ENCODE data around the gene SUN5. TPM values are rescaled to one million over a fixed set of nuclear protein-coding genes. Genes with fewer than 3 reads are reported as not detected.
A peak's percentile ranks its signal among the peaks of the same experiment; 100 is the strongest.

SUN5 gene
- total and polyA plus RNA-seq, 4 donors, result not detected

GRCh38 chr20:32970115-32970972 lies 33.9 kb downstream of the SUN5 start:
- WGBS, result 87% methylated on average over 15 of the region's 15 CpGs
- H3K4me1 ChIP-seq (ENCODE audit: control insufficient read depth in 4 of 4, insufficient read depth in 4 of 4, low read length in 3 of 4), result no peaks in the 10 kb centered on the region
- H3K27me3 ChIP-seq (ENCODE audit: control insufficient read depth in 4 of 4, insufficient read depth in 4 of 4, low read length in 3 of 4), result no peaks in the 10 kb centered on the region
- H3K27ac ChIP-seq (ENCODE audit: low read depth in 1 of 2, low read length in 2 of 2), result no peak overlapping the region
- TF ChIP-seq, protein P1, sequence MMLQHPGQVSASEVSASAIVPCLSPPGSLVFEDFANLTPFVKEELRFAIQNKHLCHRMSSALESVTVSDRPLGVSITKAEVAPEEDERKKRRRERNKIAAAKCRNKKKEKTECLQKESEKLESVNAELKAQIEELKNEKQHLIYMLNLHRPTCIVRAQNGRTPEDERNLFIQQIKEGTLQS (IDR thresholded peaks at IDR 0.05), result no peak
- TF ChIP-seq, protein P2, sequence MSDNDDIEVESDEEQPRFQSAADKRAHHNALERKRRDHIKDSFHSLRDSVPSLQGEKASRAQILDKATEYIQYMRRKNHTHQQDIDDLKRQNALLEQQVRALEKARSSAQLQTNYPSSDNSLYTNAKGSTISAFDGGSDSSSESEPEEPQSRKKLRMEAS (IDR thresholded peaks at IDR 0.05), result no peak
- H3K9me3 ChIP-seq (ENCODE audit: control insufficient read depth in 4 of 4, low read length in 3 of 4), result no peaks in the 10 kb centered on the region
- peak; percentile 13 for DNase-seq (ENCODE audit: low spot score)
- no peak overlapping the region for H3K9ac ChIP-seq (ENCODE audit: low read depth in 1 of 2, low read length in 2 of 2)
- no peak overlapping the region for H3K4me3 ChIP-seq (ENCODE audit: low read depth in 1 of 3, low read length in 3 of 3)
- H3K36me3 ChIP-seq (ENCODE audit: control insufficient read depth in 4 of 4, insufficient read depth in 3 of 4, low read depth in 1 of 4, low read length in 3 of 4), result no peaks in the 10 kb centered on the region

- 88% methylated on average over 13 of the region's 13 CpGs for WGBS
- H3K9me3 ChIP-seq (ENCODE audit: control insufficient read depth in 4 of 4, low read length in 3 of 4), result no peaks in the 10 kb centered on the region
- no peaks in the 10 kb centered on the region for H3K4me1 ChIP-seq (ENCODE audit: control insufficient read depth in 4 of 4, insufficient read depth in 4 of 4, low read length in 3 of 4)
- peak; percentile 19 for DNase-seq (ENCODE audit: low spot score)
- H3K36me3 ChIP-seq (ENCODE audit: control insufficient read depth in 4 of 4, insufficient read depth in 3 of 4, low read depth in 1 of 4, low read length in 3 of 4), result no peaks in the 10 kb centered on the region
- TF ChIP-seq, protein P1 (IDR thresholded peaks at IDR 0.05), result no peak
- TF ChIP-seq CTCF (IDR thresholded peaks at IDR 0.05; ENCODE audit: low read depth, low read length, missing input control) (no peak), YY1 (IDR thresholded peaks at IDR 0.05) (no peak), SP1 (IDR thresholded peaks at IDR 0.05) (no peak), FOXA2 (IDR thresholded peaks at IDR 0.05) (no peak), NR2F2 (IDR thresholded peaks at IDR 0.05) (no peak), RAD21 (IDR thresholded peaks at IDR 0.05) (no peak), FOXA1 (IDR thresholded peaks at IDR 0.05) (no peak), HNF4G (IDR thresholded peaks at IDR 0.05) (no peak), EGR1 (IDR thresholded peaks at IDR 0.05; ENCODE audit: low read depth in 2 of 2) (no peak)
- TF ChIP-seq, protein P2 (IDR thresholded peaks at IDR 0.05), result no peak
- H3K9ac ChIP-seq (ENCODE audit: low read depth in 1 of 2, low read length in 2 of 2), result no peak overlapping the region
- no peak overlapping the region for H3K4me3 ChIP-seq (ENCODE audit: low read depth in 1 of 3, low read length in 3 of 3)
- no peaks in the 10 kb centered on the region for H3K27me3 ChIP-seq (ENCODE audit: control insufficient read depth in 4 of 4, insufficient read depth in 4 of 4, low read length in 3 of 4)
- no peak overlapping the region for H3K27ac ChIP-seq (ENCODE audit: low read depth in 1 of 2, low read length in 2 of 2)
Observed at GRCh38 chr20:32969356-32970114, 34.7 kb downstream of the SUN5 start.

- Histone ChIP-seq H3K9me3 (ENCODE audit: control insufficient read depth in 4 of 4, low read length in 3 of 4) (no peaks in the 10 kb centered on the region), H3K9ac (ENCODE audit: low read depth in 1 of 2, low read length in 2 of 2) (no peak overlapping the region), H3K4me3 (ENCODE audit: low read depth in 1 of 3, low read length in 3 of 3) (no peak overlapping the region), H3K27ac (ENCODE audit: low read depth in 1 of 2, low read length in 2 of 2) (no peak overlapping the region), H3K4me1 (ENCODE audit: control insufficient read depth in 4 of 4, insufficient read depth in 4 of 4, low read length in 3 of 4) (no peaks in the 10 kb centered on the region), H3K27me3 (ENCODE audit: control insufficient read depth in 4 of 4, insufficient read depth in 4 of 4, low read length in 3 of 4) (no peaks in the 10 kb centered on the region), H3K36me3 (ENCODE audit: control insufficient read depth in 4 of 4, insufficient read depth in 3 of 4, low read depth in 1 of 4, low read length in 3 of 4) (no peaks in the 10 kb centered on the region)
- 70% methylated on average over 19 of the region's 19 CpGs for WGBS
- TF ChIP-seq SP1 (IDR thresholded peaks at IDR 0.05) (no peak), FOXA1 (IDR thresholded peaks at IDR 0.05) (no peak), CTCF (IDR thresholded peaks at IDR 0.05; ENCODE audit: low read depth, low read length, missing input control) (no peak)
- peak; percentile 26 for DNase-seq (ENCODE audit: low spot score)
Observed at GRCh38 chr20:32968478-32969241, 35.6 kb downstream of the SUN5 start.
